Testis (tissue), 2 donors: ENCODE data around the gene SLC22A12.

ENCODE experiments used
- CTCF ChIP-seq, 3 experiments: fragments of 450-650 bp in 2 of 3; fragments of 200-600 bp in 1 of 3; sonication (generic) in 1 of 3; IDR thresholded peaks; one replicate each; pipeline ENCODE4 v1.5.1; 2016 to 2019; ENCODE audit warnings: antibody characterized with exemption in 3 of 3, mild to moderate bottlenecking in 2 of 3, moderate library complexity in 1 of 3
- POLR2A ChIP-seq: fragments of 450-650 bp; IDR thresholded peaks from one replicate; pipeline ENCODE4 v1.6.1; 2017; ENCODE audit warnings: antibody characterized with exemption, mild to moderate bottlenecking, moderate library complexity

GRCh38 chr11:64546600-64546999 lies 44.4 kb upstream of the SLC22A12 start:
- TF ChIP-seq CTCF (IDR thresholded peaks at IDR 0.05) (no peak), POLR2A (no peak)
